HL-60 (cell line): ENCODE results near the gene BPIFB4.

Source experiments
- CTCF ChIP-seq: IDR thresholded peaks from one replicate; pipeline ENCODE4 v1.5.1; 2011; ENCODE audit warnings: low read length, control low read depth, inconsistent platforms; ENCODE audit not compliant: insufficient read depth
- POLR2AphosphoS5 ChIP-seq: IDR thresholded peaks from 2 replicates; pipeline ENCODE4 v1.6.1; 2012; ENCODE audit warnings: low read depth
- SPI1 ChIP-seq: IDR thresholded peaks from 2 replicates; pipeline ENCODE4 v1.6.1; 2012; ENCODE audit warnings: low read depth, mild to moderate bottlenecking, borderline replicate concordance

GRCh38 chr20:33079259-33079658, at the start of gene BPIFB4:
- TF ChIP-seq POLR2AphosphoS5, result no peak
- no peak for TF ChIP-seq CTCF
- TF ChIP-seq SPI1, result no peak
